ENCODE measurements around the gene STEEP1. TPM values are rescaled to one million over a fixed set of nuclear protein-coding genes. Genes with fewer than 3 reads are reported as not detected.

The STEEP1 gene
- total RNA-seq, 6 experiments from 2014 or later: 4.5 to 13.9 (median 7.1) TPM

GRCh38 chrX:119488749-119489148, 76.5 kb downstream of the STEEP1 start:
- Histone ChIP-seq H3K36me3 (no peaks in the 10 kb centered on the region), H3K4me3 (no peak overlapping the region), H3K27me3 (no peaks in the 10 kb centered on the region), H3K27ac (no peak overlapping the region), H3K4me1 (no peaks in the 10 kb centered on the region), H3K9me3 (no peaks in the 10 kb centered on the region)
- intact Hi-C loops (cut with DNase I): no loop called here
- peak; percentile 83 to 88 (median 85) for ATAC-seq
- DNase-seq: peak in 2 of 3 donors; percentile 51 to 62
- TF ChIP-seq POLR2A (IDR thresholded peaks at IDR 0.05) (no peak), CTCF (IDR thresholded peaks at IDR 0.05) (peak; percentile 58 to 69 (median 63))
- 17% methylated on average over 8 of the region's 8 CpGs for WGBS (ENCODE audit: insufficient coverage, low coverage, low lambda C conversion rate, missing lambda C conversion rate)

Other genes with a start within 250 kb of the STEEP1 start
- 10 to 100 TPM in 2 of 6 experiments, 1 to 10 TPM in 4; 6.4 to 21.5 (median 7.5) TPM for gene SLC25A43, start 166.1 kb downstream of the STEEP1 start, total RNA-seq
- gene SLC25A5, start 97.0 kb downstream of the STEEP1 start, total RNA-seq: 100 to 1,000 TPM; 168 to 296 (median 223) TPM
- 10 to 100 TPM; 11.9 to 20.4 (median 16.2) TPM for gene UBE2A, start 9.2 kb upstream of the STEEP1 start, total RNA-seq
- 1 to 10 TPM; 3.0 to 4.4 (median 4.0) TPM for gene NKRF, start 41.0 kb upstream of the STEEP1 start, total RNA-seq
- gene SEPTIN6, start 127.8 kb upstream of the STEEP1 start, total RNA-seq: 10 to 100 TPM; 12.7 to 25.6 (median 19.6) TPM
- 1 to 10 TPM in 1 of 6 experiments, under 1 TPM in 4, not detected in 1; 0.19 to 1.2 (median 0.29) TPM for gene SOWAHD, start 193.2 kb upstream of the STEEP1 start, total RNA-seq
- gene RPL39, start 226.2 kb upstream of the STEEP1 start, total RNA-seq: 1,000 to 10,000 TPM in 2 of 6 experiments, 100 to 1,000 TPM in 4; 587 to 2,308 (median 667) TPM

All from right lobe of liver (tissue), 6 donors.